ENCODE results near the gene PEX26. TPM values are rescaled to one million over a fixed set of nuclear protein-coding genes. Genes with fewer than 3 reads are reported as not detected.

Gene PEX26
- total and polyA plus RNA-seq, 4 donors: 16.9 to 36.9 (median 19.5) TPM

GRCh38 chr22:18148293-18148965, 70.6 kb downstream of the PEX26 start:
- Histone ChIP-seq H3K9ac (ENCODE audit: insufficient read depth in 1 of 2, low read length in 2 of 2) (no peak overlapping the region), H3K27ac (ENCODE audit: low read depth in 1 of 2, low read length in 1 of 2) (no peak overlapping the region), H3K9me3 (ENCODE audit: control insufficient read depth in 4 of 4, insufficient read depth in 3 of 4, low read length in 3 of 4) (no peaks in the 10 kb centered on the region), H3K4me3 (no peak overlapping the region), H3K4me1 (ENCODE audit: control insufficient read depth in 5 of 5, insufficient read depth in 5 of 5, low read length in 5 of 5) (peaks cover 0 to 17% (median 0%) of the 10 kb centered on the region in 5 donors), H3K27me3 (ENCODE audit: control insufficient read depth in 3 of 3, insufficient read depth in 3 of 3, low read length in 2 of 3) (no peaks in the 10 kb centered on the region), H3K36me3 (ENCODE audit: control insufficient read depth in 4 of 4, insufficient read depth in 4 of 4, low read length in 4 of 4) (no peaks in the 10 kb centered on the region)
- ATAC-seq (ENCODE audit: insufficient read depth, low FRiP score) (no peak), DNase-seq (no peak)
- no peak for TF ChIP-seq CTCF (IDR thresholded peaks at IDR 0.05; ENCODE audit: control extremely low read depth, extremely low read depth)
- WGBS, 2 donors: 91 to 92% methylated on average over 17 of the region's 17 CpGs

DNA sequence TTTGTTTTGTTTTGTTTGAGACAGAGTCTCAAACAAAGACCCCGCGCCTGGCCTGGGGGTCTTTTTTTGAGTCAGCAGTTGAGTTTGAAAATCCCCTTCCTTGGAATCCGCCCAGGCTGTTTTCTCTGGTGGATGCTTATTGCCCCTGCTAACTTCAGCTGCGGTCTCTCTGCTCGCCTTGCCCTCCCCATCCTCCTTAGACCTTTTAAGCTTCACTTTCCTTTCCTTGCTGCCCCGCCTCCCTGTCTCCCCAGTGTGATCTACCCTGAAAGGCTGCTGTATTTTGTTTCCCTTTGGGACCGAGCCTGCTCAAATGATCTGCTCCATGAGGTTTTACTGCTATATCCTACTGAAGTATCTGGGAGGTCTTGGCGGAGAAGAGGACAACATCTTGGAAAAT, 74.7 kb downstream of the PEX26 start:
- H3K4me3 ChIP-seq: no peak overlapping the region

DNA sequence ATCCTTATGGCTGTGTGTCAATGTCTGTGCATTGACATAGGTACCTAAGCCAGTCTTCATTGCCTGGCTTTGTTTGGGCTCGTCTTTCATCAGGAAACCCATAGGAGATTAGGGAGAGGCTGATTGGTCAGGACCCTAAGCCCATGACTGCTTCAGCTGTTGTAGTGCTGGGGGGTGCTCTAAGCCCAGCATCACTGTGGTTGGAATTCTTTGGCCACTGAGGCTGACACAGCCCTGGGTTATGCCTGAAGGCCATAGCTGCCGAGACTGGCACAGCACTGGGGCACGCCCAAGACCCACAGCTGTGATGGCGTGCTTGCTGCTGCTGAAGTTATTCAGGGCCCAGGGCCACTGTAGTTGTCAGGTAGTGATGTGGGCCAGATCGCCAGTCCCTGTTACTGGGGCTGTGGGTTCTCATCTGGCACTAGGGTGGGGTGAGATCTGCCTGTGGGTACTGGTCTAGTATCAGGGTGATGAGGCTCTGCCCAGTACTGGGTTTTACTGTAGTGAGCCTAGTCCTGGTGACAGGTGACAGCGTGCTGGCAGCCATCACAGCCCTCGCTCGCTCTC, 77.1 kb downstream of the PEX26 start:
- Histone ChIP-seq H3K27ac (ENCODE audit: low read depth in 1 of 2, low read length in 1 of 2) (no peak overlapping the region), H3K9ac (ENCODE audit: insufficient read depth in 1 of 2, low read length in 2 of 2) (no peak overlapping the region), H3K36me3 (ENCODE audit: control insufficient read depth in 4 of 4, insufficient read depth in 4 of 4, low read length in 4 of 4) (peaks cover 0 to 8% (median 2%) of the 10 kb centered on the region in 4 donors), H3K4me1 (ENCODE audit: control insufficient read depth in 5 of 5, insufficient read depth in 5 of 5, low read length in 5 of 5) (peaks cover 0 to 16% (median 0%) of the 10 kb centered on the region in 5 donors), H3K4me3 (no peak overlapping the region), H3K9me3 (ENCODE audit: control insufficient read depth in 4 of 4, insufficient read depth in 3 of 4, low read length in 3 of 4) (no peaks in the 10 kb centered on the region), H3K27me3 (ENCODE audit: control insufficient read depth in 3 of 3, insufficient read depth in 3 of 3, low read length in 2 of 3) (no peaks in the 10 kb centered on the region)
- DNase-seq: no peak
- ATAC-seq (ENCODE audit: insufficient read depth, low FRiP score): no peak
- WGBS, 2 donors: 97 to 98% methylated on average over 8 of the region's 8 CpGs
- no peak for TF ChIP-seq CTCF (IDR thresholded peaks at IDR 0.05; ENCODE audit: control extremely low read depth, extremely low read depth)

More for the DNA sequence above, 74.7 kb downstream of the PEX26 start:
- TF ChIP-seq CTCF (IDR thresholded peaks at IDR 0.05; ENCODE audit: control extremely low read depth, extremely low read depth): no peak
- ATAC-seq (ENCODE audit: insufficient read depth, low FRiP score) (no peak), DNase-seq (no peak)
- no peak overlapping the region for H3K27ac ChIP-seq (ENCODE audit: low read depth in 1 of 2, low read length in 1 of 2)
- peaks cover 0 to 5% (median 0%) of the 10 kb centered on the region in 4 donors for H3K36me3 ChIP-seq (ENCODE audit: control insufficient read depth in 4 of 4, insufficient read depth in 4 of 4, low read length in 4 of 4)
- H3K4me1 ChIP-seq (ENCODE audit: control insufficient read depth in 5 of 5, insufficient read depth in 5 of 5, low read length in 5 of 5): peaks cover 0 to 15% (median 0%) of the 10 kb centered on the region in 5 donors
- WGBS, 2 donors: 86 to 95% methylated on average over 8 of the region's 8 CpGs
- no peaks in the 10 kb centered on the region for H3K27me3 ChIP-seq (ENCODE audit: control insufficient read depth in 3 of 3, insufficient read depth in 3 of 3, low read length in 2 of 3)
- no peaks in the 10 kb centered on the region for H3K9me3 ChIP-seq (ENCODE audit: control insufficient read depth in 4 of 4, insufficient read depth in 3 of 4, low read length in 3 of 4)
- H3K9ac ChIP-seq (ENCODE audit: insufficient read depth in 1 of 2, low read length in 2 of 2): no peak overlapping the region

Small RNAs within 50 kb of the gene (small RNA-seq; reads per million reads assigned to genes)
- not detected for gene AC016027.5 (ENCODE audit: low replicate concordance)

Other genes with a start within 250 kb of the PEX26 start
- 10 to 100 TPM; 24.6 to 30.7 TPM for gene MICAL3, start 53.4 kb upstream of the PEX26 start, total RNA-seq
- 1 to 10 TPM; 4.4 to 6.2 TPM for gene MICAL3, start 53.4 kb upstream of the PEX26 start, polyA plus RNA-seq
- gene TUBA8, start 32.8 kb downstream of the PEX26 start, total RNA-seq: 1 to 10 TPM in 1 of 2 donors, under 1 TPM in 1; 0.17 to 2.1 TPM
- 1 to 10 TPM; 1.4 to 1.6 TPM for gene TUBA8, start 32.8 kb downstream of the PEX26 start, polyA plus RNA-seq
- 1 to 10 TPM; 4.6 to 8.1 TPM for gene USP18, start 72.2 kb downstream of the PEX26 start, total RNA-seq
- gene USP18, start 72.2 kb downstream of the PEX26 start, polyA plus RNA-seq: 1 to 10 TPM; 8.6 to 9.5 TPM